K562 (cell line): Measurements from ENCODE around the gene DHRS3. TPM values are rescaled to one million over a fixed set of nuclear protein-coding genes. Genes with fewer than 3 reads are reported as not detected.

Experiments used
- BRD4 ChIP-seq: fragments of 200-600 bp; sonication (generic); IDR thresholded peaks from 2 replicates; pipeline ENCODE4 v1.6.1; 2017; ENCODE audit warnings: inconsistent platforms
- CREBBP ChIP-seq: IDR thresholded peaks from one replicate; pipeline ENCODE4 v1.6.1; 2012; ENCODE audit warnings: low read depth, mild to moderate bottlenecking, control low read depth, inconsistent platforms, low read length
- ELF1 ChIP-seq: fragments of 200-800 bp; sonication (Bioruptor generic); IDR thresholded peaks from 2 replicates; pipeline ENCODE4 v1.6.1; 2016; ENCODE audit warnings: missing genetic modification characterization, missing compliant biosample characterization
- L3MBTL2 ChIP-seq: fragments of 450-650 bp; IDR thresholded peaks from 2 replicates; pipeline ENCODE4 v1.6.1; 2016; ENCODE audit warnings: mild to moderate bottlenecking, moderate library complexity
- RHOXF2B ChIP-seq: fragments of 250-450 bp; sonication (Bioruptor Pico); conservative IDR thresholded peaks from 2 replicates; pipeline ENCODE4 v1.5.1; 2021
- ZFX ChIP-seq: sonication (generic); formaldehyde crosslinking; IDR thresholded peaks from 2 replicates; pipeline ENCODE4 v1.8.0; 2022; ENCODE audit warnings: mild to moderate bottlenecking, missing genetic modification reagents, moderate library complexity
- ZNF318 ChIP-seq, 2 experiments: fragments of 450-650 bp; IDR thresholded peaks; 2 replicates each; pipeline ENCODE4 v1.6.1; 2016; ENCODE audit warnings: mild to moderate bottlenecking in 2 of 2, borderline replicate concordance in 1 of 2, low read depth in 1 of 2, moderate library complexity in 1 of 2
- ZNF436 ChIP-seq: fragments of 250-450, 450-650 bp; sonication (Bioruptor Pico); formaldehyde crosslinking; IDR thresholded peaks from 2 replicates; pipeline ENCODE4 v1.7.0; 2020; ENCODE audit warnings: mild to moderate bottlenecking
- polyA plus RNA-seq, 8 experiments: library from polyadenylated mRNA; depleted of rRNA in 4 of 8; stranded (reverse) in 5 of 8; unstranded in 3 of 8; fragments of >200 nt; fragmentation: Nextera tagmentation in 2 of 8; fragmentation: Illumina TruSeq in 1 of 8; extraction: Ambion mirVana in 2 of 8; extraction: Trizol in 1 of 8; gene quantifications; 2 replicates each; pipeline versions ENCODE4 v1.2.1 to v1.2.3, GENCODE V29; 2011 to 2014; ENCODE audit warnings: inconsistent platforms in 1 of 8, missing spikeins in 1 of 8
- total RNA-seq, 7 experiments: library from RNA; depleted of rRNA in 6 of 7; stranded (reverse); fragments of >200 nt in 6 of 7; fragmentation: Illumina TruSeq in 2 of 7; extraction: Trizol in 2 of 7; gene quantifications; 2 replicates each; pipeline versions ENCODE4 v1.2.1 to v1.2.3, GENCODE V29; 2011 to 2021; ENCODE audit warnings: low replicate concordance in 1 of 7
- TF ChIP-seq, protein P1 (sequence below): IDR thresholded peaks from 2 replicates; pipeline ENCODE4 v1.6.1; 2014; ENCODE audit warnings: antibody characterized with exemption

The DHRS3 gene
- total and polyA plus RNA-seq, 9 of the 15 experiments (the other 6 are each of a cell fraction or from before 2014, with no cell fraction given) = 21.0 to 116 (median 58.7) TPM

DNA sequence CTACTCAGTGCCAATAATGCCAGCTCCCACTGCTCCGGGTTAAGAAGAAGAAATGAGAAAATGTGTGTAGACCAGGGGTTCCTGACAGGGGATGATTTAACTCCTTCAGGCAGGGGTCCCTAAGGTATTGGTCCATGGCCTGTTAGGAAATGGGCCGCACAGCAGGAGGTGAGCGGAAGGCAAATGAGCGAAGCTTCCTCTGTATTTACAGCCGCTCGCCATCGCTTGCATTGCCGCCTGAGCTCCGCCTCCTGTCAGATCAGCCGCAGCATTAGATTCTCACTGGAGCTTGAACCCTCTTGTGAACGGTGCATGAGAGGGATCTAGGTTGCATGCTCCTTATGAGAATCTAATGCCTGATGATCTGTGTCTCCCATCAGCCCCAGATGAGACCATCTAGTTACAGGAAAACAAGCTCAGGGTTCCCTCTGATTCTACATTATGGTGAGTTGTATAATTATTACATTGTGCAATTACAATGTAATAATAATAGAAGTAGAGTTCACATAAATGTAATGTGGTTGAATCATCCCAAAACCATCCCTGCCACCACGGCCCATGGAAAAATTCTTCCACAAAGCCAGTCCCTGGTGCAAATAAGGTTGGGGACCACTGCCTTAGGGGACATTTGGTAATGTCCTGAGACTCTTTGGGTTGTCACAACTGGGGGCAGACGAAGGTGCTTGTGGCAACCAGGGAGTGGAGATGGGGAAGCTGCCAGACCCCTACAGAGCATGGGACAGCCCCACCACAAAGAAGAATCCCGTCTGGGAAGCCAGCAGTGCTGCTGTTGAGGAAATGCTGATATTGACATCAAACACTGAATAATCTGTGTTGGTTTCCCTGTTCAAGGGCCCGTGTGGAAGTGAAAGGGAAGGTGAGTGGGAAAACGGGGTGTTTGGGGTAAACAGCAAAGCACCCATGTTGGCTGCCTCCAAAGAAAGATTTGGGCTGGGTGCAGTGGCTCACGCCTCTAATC lies 60.8 kb downstream of the DHRS3 start (continued):
- TF ChIP-seq ZNF318 (IDR thresholded peaks at IDR 0.05; ENCODE audit: borderline replicate concordance in 1 of 2, low read depth in 1 of 2) (no peak), ELF1 (no peak), BRD4 (no peak), L3MBTL2 (no peak), ZNF436 (CRISPR knock-in tag) (no peak), ZFX (CRISPR knock-in tag) (no peak), CREBBP (no peak), RHOXF2B (CRISPR knock-in tag) (no peak)
- TF ChIP-seq, protein P1, sequence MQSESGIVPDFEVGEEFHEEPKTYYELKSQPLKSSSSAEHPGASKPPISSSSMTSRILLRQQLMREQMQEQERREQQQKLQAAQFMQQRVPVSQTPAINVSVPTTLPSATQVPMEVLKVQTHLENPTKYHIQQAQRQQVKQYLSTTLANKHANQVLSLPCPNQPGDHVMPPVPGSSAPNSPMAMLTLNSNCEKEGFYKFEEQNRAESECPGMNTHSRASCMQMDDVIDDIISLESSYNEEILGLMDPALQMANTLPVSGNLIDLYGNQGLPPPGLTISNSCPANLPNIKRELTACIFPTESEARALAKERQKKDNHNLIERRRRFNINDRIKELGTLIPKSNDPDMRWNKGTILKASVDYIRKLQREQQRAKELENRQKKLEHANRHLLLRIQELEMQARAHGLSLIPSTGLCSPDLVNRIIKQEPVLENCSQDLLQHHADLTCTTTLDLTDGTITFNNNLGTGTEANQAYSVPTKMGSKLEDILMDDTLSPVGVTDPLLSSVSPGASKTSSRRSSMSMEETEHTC = no peak
